Measurements from ENCODE around the gene DPEP2NB. TPM values are rescaled to one million over a fixed set of nuclear protein-coding genes. Genes with fewer than 3 reads are reported as not detected.

The DPEP2NB gene
- total and polyA plus RNA-seq, 2 donors (not counting 3 experiments of a cell fraction or from before 2014, with no cell fraction given): not detected

DNA sequence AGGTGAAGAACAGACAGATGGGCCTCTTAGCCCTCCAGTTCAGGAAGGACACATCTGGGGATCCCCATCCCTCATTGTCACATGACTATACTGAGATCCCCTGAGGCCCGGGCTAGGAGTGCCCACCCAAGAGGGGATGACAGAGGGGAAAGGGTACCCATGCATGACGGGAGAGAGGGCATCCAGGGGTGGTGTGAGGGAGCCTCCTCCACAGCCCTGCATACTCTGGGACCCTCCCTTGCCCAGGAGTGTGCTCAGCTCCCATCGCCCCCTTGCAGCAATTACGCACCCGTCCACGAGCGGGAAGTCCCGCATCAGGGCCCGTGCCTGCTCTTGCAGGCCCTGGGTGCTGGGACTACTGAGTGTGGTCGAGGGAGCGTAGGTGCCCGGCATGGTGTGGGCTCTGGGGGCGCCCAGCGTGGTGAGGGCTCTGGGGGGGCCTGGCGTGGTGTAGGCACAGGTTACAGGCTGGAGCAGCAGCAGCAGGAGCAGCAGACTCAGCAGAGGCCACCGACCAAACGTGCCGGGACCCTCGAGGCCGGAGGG lies 23.0 kb downstream of the DPEP2NB start:
- TF ChIP-seq POLR2A (IDR thresholded peaks at IDR 0.05; ENCODE audit: low read depth, low read length): no peak
- TF ChIP-seq, protein P1, sequence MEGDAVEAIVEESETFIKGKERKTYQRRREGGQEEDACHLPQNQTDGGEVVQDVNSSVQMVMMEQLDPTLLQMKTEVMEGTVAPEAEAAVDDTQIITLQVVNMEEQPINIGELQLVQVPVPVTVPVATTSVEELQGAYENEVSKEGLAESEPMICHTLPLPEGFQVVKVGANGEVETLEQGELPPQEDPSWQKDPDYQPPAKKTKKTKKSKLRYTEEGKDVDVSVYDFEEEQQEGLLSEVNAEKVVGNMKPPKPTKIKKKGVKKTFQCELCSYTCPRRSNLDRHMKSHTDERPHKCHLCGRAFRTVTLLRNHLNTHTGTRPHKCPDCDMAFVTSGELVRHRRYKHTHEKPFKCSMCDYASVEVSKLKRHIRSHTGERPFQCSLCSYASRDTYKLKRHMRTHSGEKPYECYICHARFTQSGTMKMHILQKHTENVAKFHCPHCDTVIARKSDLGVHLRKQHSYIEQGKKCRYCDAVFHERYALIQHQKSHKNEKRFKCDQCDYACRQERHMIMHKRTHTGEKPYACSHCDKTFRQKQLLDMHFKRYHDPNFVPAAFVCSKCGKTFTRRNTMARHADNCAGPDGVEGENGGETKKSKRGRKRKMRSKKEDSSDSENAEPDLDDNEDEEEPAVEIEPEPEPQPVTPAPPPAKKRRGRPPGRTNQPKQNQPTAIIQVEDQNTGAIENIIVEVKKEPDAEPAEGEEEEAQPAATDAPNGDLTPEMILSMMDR (IDR thresholded peaks at IDR 0.05; ENCODE audit: extremely low read depth in 1 of 2, insufficient read depth in 1 of 2, low read depth in 1 of 2, low read length in 2 of 2): no peak
- Histone ChIP-seq H3K9me3 (replicated peaks; ENCODE audit: control insufficient read depth, insufficient read depth, low read length) (no peaks in the 10 kb centered on the region), H3K4me1 (ENCODE audit: control insufficient read depth, extremely low read depth, insufficient read depth, low read length) (peaks cover 4% of the 10 kb centered on the region), H2AFZ (ENCODE audit: low read depth, low read length) (peak overlapping the region; percentile 35), H3K79me2 (ENCODE audit: control insufficient read depth, insufficient read depth, low read length) (no peaks in the 10 kb centered on the region), H4K20me1 (replicated peaks; ENCODE audit: control insufficient read depth, extremely low read depth, insufficient read depth, low read length) (no peaks in the 10 kb centered on the region), H3K36me3 (ENCODE audit: control insufficient read depth in 2 of 2, extremely low read depth in 1 of 2, insufficient read depth in 2 of 2, low read length in 2 of 2) (no peaks in the 10 kb centered on the region), H3K27ac (ENCODE audit: insufficient read depth, low read depth, low read length) (no peak overlapping the region), H3K27me3 (ENCODE audit: control insufficient read depth in 2 of 2, insufficient read depth in 2 of 2, low read length in 2 of 2) (no peaks in the 10 kb centered on the region), H3K9me1 (replicated peaks; ENCODE audit: control insufficient read depth, extremely low read depth, insufficient read depth, low read length) (no peaks in the 10 kb centered on the region), H3K4me3 (replicated peaks in 1 of 3; ENCODE audit: insufficient read depth in 1 of 3, low read depth in 1 of 3, low read length in 3 of 3) (no peak overlapping the region), H3K4me2 (ENCODE audit: insufficient read depth, low read length) (no peak overlapping the region), H3K9ac (replicated peaks; ENCODE audit: extremely low read depth, insufficient read depth, low read length) (no peak overlapping the region)
- POLR2A ChIA-PET: no interaction called here
- dilution Hi-C loops (cut with MboI; ENCODE audit: extremely low pct_ligation_motif_present, low sequenced_read_pairs): no loop called here
- CTCF ChIA-PET: interaction anchor here (0.9 to 2.4 kb wide), 3 partner anchors 10 to 235 kb away, joined by 3 to 52 read pairs (median 8); no protein-coding TSS in a partner anchor
- intact Hi-C loops (cut with micrococcal nuclease): loop anchor here (1.0 kb wide), 4 partner anchors 31 to 237 kb away; partner anchors contain the start of genes DDX28 and DUS2
- no TSS peak for BruUV-seq (replicated peaks)
- FAIRE-seq (no peak), DNase-seq (ENCODE audit: low read depth, low spot score) (no peak)

- CTCF ChIA-PET: interaction anchor here (1.0 to 2.4 kb wide), 3 partner anchors 13 to 51 kb away, joined by 3 to 6 read pairs (median 5); no protein-coding TSS in a partner anchor
- Histone ChIP-seq H3K9ac (replicated peaks; ENCODE audit: extremely low read depth, insufficient read depth, low read length) (no peak overlapping the region), H3K79me2 (ENCODE audit: control insufficient read depth, insufficient read depth, low read length) (no peaks in the 10 kb centered on the region), H3K27me3 (ENCODE audit: control insufficient read depth in 2 of 2, insufficient read depth in 2 of 2, low read length in 2 of 2) (no peaks in the 10 kb centered on the region), H3K9me1 (replicated peaks; ENCODE audit: control insufficient read depth, extremely low read depth, insufficient read depth, low read length) (no peaks in the 10 kb centered on the region), H2AFZ (ENCODE audit: low read depth, low read length) (no peak overlapping the region), H4K20me1 (replicated peaks; ENCODE audit: control insufficient read depth, extremely low read depth, insufficient read depth, low read length) (no peaks in the 10 kb centered on the region), H3K36me3 (ENCODE audit: control insufficient read depth in 2 of 2, extremely low read depth in 1 of 2, insufficient read depth in 2 of 2, low read length in 2 of 2) (no peaks in the 10 kb centered on the region), H3K4me1 (ENCODE audit: control insufficient read depth, extremely low read depth, insufficient read depth, low read length) (peaks cover 5% of the 10 kb centered on the region), H3K4me2 (ENCODE audit: insufficient read depth, low read length) (no peak overlapping the region), H3K4me3 (replicated peaks in 1 of 3; ENCODE audit: insufficient read depth in 1 of 3, low read depth in 1 of 3, low read length in 3 of 3) (no peak overlapping the region), H3K27ac (ENCODE audit: insufficient read depth, low read depth, low read length) (no peak overlapping the region), H3K9me3 (replicated peaks; ENCODE audit: control insufficient read depth, insufficient read depth, low read length) (no peaks in the 10 kb centered on the region)
- POLR2A ChIA-PET: no interaction called here
- no peak for FAIRE-seq
- BruUV-seq (replicated peaks): no TSS peak
- TF ChIP-seq FOS (IDR thresholded peaks at IDR 0.05; ENCODE audit: borderline replicate concordance, insufficient read depth, low read length) (no peak), MYC (IDR thresholded peaks at IDR 0.05; ENCODE audit: low read depth, low read length) (no peak), POLR2AphosphoS5 (IDR thresholded peaks at IDR 0.05; ENCODE audit: insufficient read depth, low read depth, low read length) (no peak), POLR2A (IDR thresholded peaks at IDR 0.05; ENCODE audit: low read depth, low read length) (no peak), JUN (IDR thresholded peaks at IDR 0.05; ENCODE audit: borderline replicate concordance, insufficient read depth, insufficient read length, low read depth) (no peak)
- intact Hi-C loops (cut with micrococcal nuclease) (no loop called here), dilution Hi-C loops (cut with MboI; ENCODE audit: extremely low pct_ligation_motif_present, low sequenced_read_pairs) (no loop called here)
- DNase-seq (ENCODE audit: low read depth, low spot score): no peak
Observed at GRCh38 chr16:67990018-67990386, 25.7 kb downstream of the DPEP2NB start.

All from endothelial cell of umbilical vein (primary cell).